H1 (cell line): Measurements from ENCODE around the gene TMEM154. TPM values are rescaled to one million over a fixed set of nuclear protein-coding genes. Genes with fewer than 3 reads are reported as not detected.

ENCODE experiments used
- CTCF ChIP-seq, 3 experiments: IDR thresholded peaks; 1 replicate in 2 of 3; 2 replicates in 1 of 3; pipeline versions ENCODE4 v1.5.1 to v1.6.1; 2011; ENCODE audit warnings: low read length in 3 of 3, mild to moderate bottlenecking in 3 of 3, inconsistent platforms in 2 of 3, low read depth in 1 of 3, moderate library complexity in 1 of 3; ENCODE audit not compliant: insufficient read depth in 1 of 3; ENCODE audit errors: control extremely low read depth in 1 of 3
- polyA plus RNA-seq, 7 experiments: library from polyadenylated mRNA; depleted of rRNA in 3 of 7; stranded (reverse) in 5 of 7; unstranded in 2 of 7; fragments of >200 nt in 5 of 7; fragments of 200-250 nt in 2 of 7; gene quantifications; 1 replicate in 5 of 7; 2 replicates in 1 of 7; 4 replicates in 1 of 7; pipeline versions ENCODE4 v1.2.1 to v1.2.3, GENCODE V29; 2011 to 2013; ENCODE audit warnings: missing spikeins in 2 of 7, mixed read lengths in 2 of 7
- total RNA-seq: library from RNA; stranded (reverse); fragmentation: NEBNext Ultra II Directional; extraction: Animal tissue kit (Norgen Biotek cat#: 25700); gene quantifications from 2 replicates; pipeline ENCODE4 v1.2.1, GENCODE V29; 2021

The TMEM154 gene
- total and polyA plus RNA-seq, 2 of the 8 experiments (the other 6 are each of a cell fraction or from before 2014, with no cell fraction given): 0.33 to 1.2 TPM

DNA sequence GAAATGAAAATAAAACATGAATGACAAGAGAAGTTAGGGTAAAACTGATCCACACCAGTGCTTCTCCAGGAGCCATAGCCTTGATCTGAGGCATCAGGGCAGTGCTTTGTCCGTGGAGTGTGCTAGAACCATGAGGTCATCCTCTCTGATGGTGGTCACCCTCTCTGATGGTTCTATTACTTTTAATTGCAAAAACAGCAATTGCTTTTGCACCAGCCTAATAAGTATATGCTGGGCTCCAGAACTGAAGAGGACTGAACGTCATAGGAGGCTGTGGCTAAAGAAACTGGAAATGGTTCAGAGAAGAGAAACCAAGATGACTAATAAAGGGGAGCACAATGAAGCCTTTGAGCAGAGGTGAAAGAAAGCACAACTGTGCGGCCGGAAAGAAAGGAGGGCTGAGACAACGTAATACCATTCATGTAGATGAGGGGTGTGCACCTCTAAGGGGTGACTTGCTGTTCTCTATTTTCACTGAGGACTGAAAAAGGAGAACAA, 17.0 kb upstream of the TMEM154 start (continued):
- TF ChIP-seq CTCF (IDR thresholded peaks at IDR 0.05; ENCODE audit: control extremely low read depth in 1 of 3, insufficient read depth in 1 of 3, low read depth in 1 of 3, low read length in 3 of 3): no peak
